H1 (cell line): ENCODE data around the gene TTC28.

Experiments
- CHD2 ChIP-seq: IDR thresholded peaks from 2 replicates; pipeline ENCODE4 v1.6.1; 2012; ENCODE audit warnings: low read length, improper control_type of control experiment
- CTCF ChIP-seq, 3 experiments: IDR thresholded peaks; 1 replicate in 2 of 3; 2 replicates in 1 of 3; pipeline versions ENCODE4 v1.5.1 to v1.6.1; 2011; ENCODE audit warnings: low read length in 3 of 3, mild to moderate bottlenecking in 3 of 3, inconsistent platforms in 2 of 3, low read depth in 1 of 3, moderate library complexity in 1 of 3; ENCODE audit not compliant: insufficient read depth in 1 of 3; ENCODE audit errors: control extremely low read depth in 1 of 3
- EZH2 ChIP-seq: fragments of 200-600 bp; sonication (generic); IDR thresholded peaks from 2 replicates; pipeline ENCODE4 v1.7.1; 2012; ENCODE audit warnings: low read depth, mild to moderate bottlenecking, moderate library complexity, low read length, inconsistent platforms; ENCODE audit not compliant: severe bottlenecking
- HDAC6 ChIP-seq: IDR thresholded peaks from one replicate; pipeline ENCODE4 v1.7.1; 2012; ENCODE audit warnings: low read depth, mild to moderate bottlenecking, inconsistent platforms, low read length, moderate library complexity
- POLR2A ChIP-seq, 2 experiments: IDR thresholded peaks; 1 replicate in 1 of 2; 2 replicates in 1 of 2; pipeline ENCODE4 v1.6.1; 2011; ENCODE audit warnings: low read depth in 2 of 2, low read length in 2 of 2, mild to moderate bottlenecking in 2 of 2; ENCODE audit errors: control extremely low read depth in 1 of 2
- POLR2AphosphoS5 ChIP-seq: IDR thresholded peaks from 2 replicates; pipeline ENCODE4 v1.6.1; 2011; ENCODE audit warnings: low read depth, low read length
- SIN3A ChIP-seq, 2 experiments: IDR thresholded peaks in 1 of 2; conservative IDR thresholded peaks in 1 of 2; 2 replicates each; pipeline ENCODE4 v1.6.1; 2011 to 2012; ENCODE audit warnings: low read length in 2 of 2, improper control_type of control experiment in 1 of 2, low read depth in 1 of 2, mild to moderate bottlenecking in 1 of 2
- TAF1 ChIP-seq: IDR thresholded peaks from 2 replicates; pipeline ENCODE4 v1.6.1; 2011; ENCODE audit warnings: mild to moderate bottlenecking, low read depth, low read length
- TCF12 ChIP-seq: IDR thresholded peaks from 2 replicates; pipeline ENCODE4 v1.6.1; 2011; ENCODE audit warnings: low read depth, mild to moderate bottlenecking, low read length
- YY1 ChIP-seq: IDR thresholded peaks from 2 replicates; pipeline ENCODE4 v1.6.1; 2011; ENCODE audit warnings: low read depth, mild to moderate bottlenecking, low read length

DNA sequence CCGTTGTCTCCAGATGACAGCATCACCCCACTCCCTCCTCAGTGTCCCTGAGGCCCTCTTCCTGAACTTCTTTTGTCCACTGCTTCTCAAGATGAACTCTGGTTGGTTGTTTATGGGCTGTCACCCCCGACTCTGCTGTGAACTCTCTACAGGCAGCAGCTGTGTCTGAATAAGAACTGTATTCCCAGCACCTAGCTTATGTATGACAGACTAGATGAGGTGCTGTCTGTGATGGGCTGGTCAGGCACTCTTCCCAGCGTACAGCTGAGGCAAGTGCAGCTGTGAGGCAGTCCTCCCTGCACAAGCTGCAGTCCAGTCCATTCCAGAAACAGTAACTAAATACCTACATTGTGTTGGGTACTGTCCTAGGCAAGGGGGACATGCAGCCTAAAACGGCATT is 649.2 kb downstream of the TTC28 start:
- no peak for TF ChIP-seq TAF1
- TF ChIP-seq CTCF (IDR thresholded peaks at IDR 0.05; ENCODE audit: control extremely low read depth in 1 of 3, insufficient read depth in 1 of 3, low read depth in 1 of 3, low read length in 3 of 3), result no peak
- no peak for TF ChIP-seq TCF12
- TF ChIP-seq YY1, result no peak
- no peak for TF ChIP-seq CHD2
- no peak for TF ChIP-seq SIN3A (conservative IDR thresholded peaks at IDR 0.05 in 1 of 2, IDR thresholded peaks at IDR 0.05 in 1 of 2; ENCODE audit: low read depth in 1 of 2, low read length in 2 of 2)
- no peak for TF ChIP-seq HDAC6
- no peak for TF ChIP-seq POLR2A (IDR thresholded peaks at IDR 0.05; ENCODE audit: control extremely low read depth in 1 of 2, low read depth in 2 of 2, low read length in 2 of 2)
- TF ChIP-seq POLR2AphosphoS5, result no peak
- no peak for TF ChIP-seq EZH2
